Measurements from ENCODE around the gene BCO2.
"Not testable (repeated sequence)": the region's sequence is repeated elsewhere in the genome, so short reads cannot be mapped to it uniquely, and the experiment has no call there.

BCO2 gene

GRCh38 chr11:112166562-112166961, 8.8 kb upstream of the BCO2 start:
- DNase-seq = peak; percentile 31

- DNase-seq = no peak
These were observed 8.2 kb upstream of the BCO2 start, which contains the start of gene TEX12 for GRCh38 chr11:112167145-112167544. Gene TEX12 (plus strand): TSS chr11:112167372. CDS start chr11:112169269, 1,897 bp downstream.

GRCh38 chr11:112172362-112172994, 2.8 kb upstream of the BCO2 start:
- peak; percentile 46 for DNase-seq

- peak; percentile 24 for DNase-seq
These were observed 2.2 kb upstream of the BCO2 start for GRCh38 chr11:112173152-112173551.

- no peak for DNase-seq
These were observed 264 bp downstream of the BCO2 start for GRCh38 chr11:112175599-112175952.

- no peak for DNase-seq
These were observed 765 bp downstream of the BCO2 start for GRCh38 chr11:112176077-112176476.

GRCh38 chr11:112177589-112177988, 2.3 kb downstream of the BCO2 start:
- no peak for DNase-seq

- no peak for DNase-seq
These were observed 3.1 kb downstream of the BCO2 start for GRCh38 chr11:112178428-112178827.

GRCh38 chr11:112178936-112179335, 3.6 kb downstream of the BCO2 start:
- no peak for DNase-seq

- no peak for DNase-seq
These were observed 4.3 kb downstream of the BCO2 start for GRCh38 chr11:112179601-112180000.

GRCh38 chr11:112182867-112183266, 7.6 kb downstream of the BCO2 start:
- no peak for DNase-seq

- DNase-seq = no peak
These were observed 10.6 kb downstream of the BCO2 start for GRCh38 chr11:112185883-112186282.

- DNase-seq = no peak
These were observed 11.0 kb downstream of the BCO2 start for GRCh38 chr11:112186304-112186703.

- DNase-seq = not testable (repeated sequence)
These were observed 19.8 kb downstream of the BCO2 start for GRCh38 chr11:112195113-112195512.

GRCh38 chr11:112195951-112196351, 20.6 kb downstream of the BCO2 start:
- DNase-seq = no peak

GRCh38 chr11:112196519-112197087, 21.3 kb downstream of the BCO2 start:
- DNase-seq = no peak

GRCh38 chr11:112199101-112199500, 23.8 kb downstream of the BCO2 start:
- not testable (repeated sequence) for DNase-seq

GRCh38 chr11:112200252-112200651, 24.9 kb downstream of the BCO2 start:
- DNase-seq = no peak

- no peak for DNase-seq
These were observed 30.8 kb downstream of the BCO2 start for GRCh38 chr11:112206071-112206470.

GRCh38 chr11:112210890-112211289, 35.6 kb downstream of the BCO2 start:
- DNase-seq = no peak

- DNase-seq = no peak
These were observed 36.2 kb downstream of the BCO2 start for GRCh38 chr11:112211536-112211935.

GRCh38 chr11:112212290-112212689, 37.0 kb downstream of the BCO2 start:
- DNase-seq = no peak

- DNase-seq = no peak
These were observed 37.4 kb downstream of the BCO2 start for GRCh38 chr11:112212710-112213109.

GRCh38 chr11:112213753-112214152, 38.4 kb downstream of the BCO2 start:
- no peak for DNase-seq

- DNase-seq = no peak
These were observed 40.3 kb downstream of the BCO2 start for GRCh38 chr11:112215621-112216020.

All from fibroblast of skin of scalp (primary cell).